A549 (cell line): ENCODE measurements around the gene SFXN1. TPM values are rescaled to one million over a fixed set of nuclear protein-coding genes. Genes with fewer than 3 reads are reported as not detected.

Experiments used
- ATAC-seq, 2 experiments: fragments of 200-7000 bp in 1 of 2; fragments of >200 bp in 1 of 2; cut with Nextera tagmentation in 1 of 2; cut with Tn5 transposase in 1 of 2; 3 replicates each; pipeline versions ENCODE4 v1.8.0 to v1.9.1; 2018 to 2020; ENCODE audit warnings: mild to moderate bottlenecking in 1 of 2, moderate library complexity in 1 of 2
- CTCF ChIA-PET: fragments of 300-600 bp; sonication (Branson Sonifier 250); formaldehyde crosslinking; extraction: SDS; loops from one replicate; lab custom pipeline; 2021; ENCODE audit warnings: antibody characterized with exemption, inconsistent platforms; lab: Yijun Ruan, JAX
- POLR2A ChIA-PET: fragments of 350-600 bp; formaldehyde crosslinking; extraction: SDS; loops from one replicate; lab custom pipeline; 2021; ENCODE audit warnings: antibody characterized with exemption, inconsistent platforms; lab: Yijun Ruan, JAX
- DNase-seq, 2 experiments: peaks; one replicate each; pipeline versions ENCODE4 v3.0.0 to v3.0.0-alpha.2; 2011 to 2016; ENCODE audit warnings: low read depth in 1 of 2, low spot score in 1 of 2
- FAIRE-seq: peaks from 2 replicates; lab custom pipeline; 2011; peaks lifted over from hg19 to GRCh38; lab: Jason Lieb, UNC
- H3K27ac ChIP-seq, 2 experiments: fragments of >200 bp; sonication (Bioruptor Twin); formaldehyde crosslinking; 3 replicates each; pipeline ENCODE4 v1.5.1; 2016 to 2017
- H3K4me1 ChIP-seq: fragments of >200 bp; sonication (Bioruptor Twin); formaldehyde crosslinking; 3 replicates; pipeline ENCODE4 v1.6.1; 2016
- H3K4me2 ChIP-seq: fragments of >200 bp; sonication (Bioruptor Twin); formaldehyde crosslinking; 3 replicates; pipeline ENCODE4 v1.6.1; 2016
- H3K4me3 ChIP-seq: fragments of >200 bp; sonication (Bioruptor Twin); formaldehyde crosslinking; 3 replicates; pipeline ENCODE4 v1.5.1; 2016
- H3K9me3 ChIP-seq: fragments of >200 bp; sonication (Bioruptor Twin); formaldehyde crosslinking; 3 replicates; pipeline ENCODE4 v1.6.1; 2016
- CBX2 ChIP-seq: fragments of 200-600 bp; sonication (generic); IDR thresholded peaks from 2 replicates; pipeline ENCODE4 v1.6.1; 2016; ENCODE audit warnings: low read depth, mild to moderate bottlenecking, borderline replicate concordance
- CEBPB ChIP-seq, 2 experiments: fragments of >200 bp in 1 of 2; sonication (Bioruptor Twin) in 1 of 2; formaldehyde crosslinking in 1 of 2; IDR thresholded peaks; 2 replicates each; pipeline ENCODE4 v1.6.1; 2012 to 2016
- CHD2 ChIP-seq: fragments of 150-350 bp; IDR thresholded peaks from 2 replicates; pipeline ENCODE4 v1.6.1; 2014; ENCODE audit warnings: low read length; ENCODE audit not compliant: partially characterized antibody
- CHD4 ChIP-seq: fragments of 200-600 bp; sonication (generic); IDR thresholded peaks from 2 replicates; pipeline ENCODE4 v1.6.1; 2016; ENCODE audit warnings: antibody characterized with exemption, mild to moderate bottlenecking, borderline replicate concordance
- ESRRA ChIP-seq: fragments of 150-350 bp; IDR thresholded peaks from 2 replicates; pipeline ENCODE4 v1.6.1; 2014; ENCODE audit warnings: mild to moderate bottlenecking, low read length, borderline replicate concordance
- FOXS1 ChIP-seq: fragments of 250-450 bp; sonication (Bioruptor Pico); IDR thresholded peaks from 2 replicates; pipeline ENCODE4 v1.5.0; 2020; ENCODE audit warnings: mild to moderate bottlenecking, moderate library complexity
- GATA3 ChIP-seq: IDR thresholded peaks from 2 replicates; pipeline ENCODE4 v1.6.1; 2012; ENCODE audit warnings: borderline replicate concordance
- HOXA7 ChIP-seq: fragments of 250-450 bp; sonication (Bioruptor Pico); IDR thresholded peaks from 2 replicates; pipeline ENCODE4 v1.5.0; 2020; ENCODE audit warnings: mild to moderate bottlenecking, moderate library complexity
- HOXB13 ChIP-seq: fragments of 250-450 bp; sonication (Bioruptor Pico); IDR thresholded peaks from 2 replicates; pipeline ENCODE4 v1.5.0; 2020; ENCODE audit warnings: low read depth, mild to moderate bottlenecking, moderate library complexity
- HOXB5 ChIP-seq: fragments of 250-450 bp; sonication (Bioruptor Pico); IDR thresholded peaks from 2 replicates; pipeline ENCODE4 v1.5.0; 2020; ENCODE audit warnings: mild to moderate bottlenecking, moderate library complexity
- JUN ChIP-seq, 2 experiments: fragments of >200 bp; sonication (Bioruptor Twin); formaldehyde crosslinking; IDR thresholded peaks; 2 replicates in 1 of 2; 3 replicates in 1 of 2; pipeline ENCODE4 v1.6.1; 2016 to 2017
- KDM1A ChIP-seq: fragments of 200-600 bp; sonication (generic); IDR thresholded peaks from 2 replicates; pipeline ENCODE4 v1.6.1; 2016; ENCODE audit warnings: low read depth, mild to moderate bottlenecking
- MAFK ChIP-seq: fragments of 450-650 bp; IDR thresholded peaks from 2 replicates; pipeline ENCODE4 v1.6.1; 2014; ENCODE audit not compliant: partially characterized antibody
- NR3C1 ChIP-seq: fragments of >200 bp; sonication (Bioruptor Twin); formaldehyde crosslinking; IDR thresholded peaks from 3 replicates; pipeline ENCODE4 v1.6.1; 2017
- POLR2A ChIP-seq: IDR thresholded peaks from 2 replicates; pipeline ENCODE4 v1.6.1; 2012; ENCODE audit warnings: mild to moderate bottlenecking, low read length
- RCOR1 ChIP-seq: fragments of 150-350 bp; IDR thresholded peaks from 2 replicates; pipeline ENCODE4 v1.6.1; 2014; ENCODE audit warnings: antibody characterized with exemption, low read length, low read depth
- TP53 ChIP-seq: fragments of 250-450 bp; sonication (Bioruptor Pico); IDR thresholded peaks from 2 replicates; pipeline ENCODE4 v1.5.0; 2021; ENCODE audit warnings: mild to moderate bottlenecking, moderate library complexity
- ZSCAN20 ChIP-seq: fragments of 250-450 bp; sonication (Bioruptor Pico); IDR thresholded peaks from 2 replicates; pipeline ENCODE4 v1.8.0; 2022; ENCODE audit warnings: mild to moderate bottlenecking, moderate library complexity
- WGBS: methylation state at CpG from one replicate; pipeline ENCODE4 v1.1.6; 2017; ENCODE audit errors: missing lambda C conversion rate; 5-methylcytosine and 5-hydroxymethylcytosine counted together
- polyA plus RNA-seq, 4 experiments: library from polyadenylated mRNA; depleted of rRNA in 3 of 4; stranded (reverse); fragments of >200 nt; fragmentation: RNase III in 1 of 4; extraction: RNeasy Plus Mini Kit Qiagen cat#74134 plus additional on column Dnase treatment in 1 of 4; gene quantifications; 2 replicates in 3 of 4; 3 replicates in 1 of 4; pipeline ENCODE4 v1.2.3, GENCODE V29; 2011 to 2017
- TF ChIP-seq, protein P1 (sequence below): IDR thresholded peaks from 2 replicates; pipeline ENCODE4 v1.6.1; 2012; ENCODE audit warnings: low read depth, borderline replicate concordance
- TF ChIP-seq, protein P2 (sequence below): fragments of 150-350 bp; IDR thresholded peaks from 2 replicates; pipeline ENCODE4 v1.6.1; 2014; ENCODE audit warnings: low read depth, mild to moderate bottlenecking, low read length
- TF ChIP-seq, protein P3 (sequence below): fragments of 200-600 bp; sonication (generic); IDR thresholded peaks from 2 replicates; pipeline ENCODE4 v1.6.1; 2016; ENCODE audit warnings: antibody characterized with exemption, mild to moderate bottlenecking, moderate library complexity
- TF ChIP-seq, protein P4 (sequence below): IDR thresholded peaks from 2 replicates; pipeline ENCODE4 v1.6.1; 2012
- TF ChIP-seq, protein P5 (sequence below): fragments of 250-450 bp; sonication (Bioruptor Pico); IDR thresholded peaks from 2 replicates; pipeline ENCODE4 v1.5.0; 2020; ENCODE audit warnings: low read depth, mild to moderate bottlenecking, moderate library complexity

The SFXN1 gene
- polyA plus RNA-seq, 2 of the 4 experiments (the other 2 are of a cell fraction), result 79.6 to 190 TPM

DNA sequence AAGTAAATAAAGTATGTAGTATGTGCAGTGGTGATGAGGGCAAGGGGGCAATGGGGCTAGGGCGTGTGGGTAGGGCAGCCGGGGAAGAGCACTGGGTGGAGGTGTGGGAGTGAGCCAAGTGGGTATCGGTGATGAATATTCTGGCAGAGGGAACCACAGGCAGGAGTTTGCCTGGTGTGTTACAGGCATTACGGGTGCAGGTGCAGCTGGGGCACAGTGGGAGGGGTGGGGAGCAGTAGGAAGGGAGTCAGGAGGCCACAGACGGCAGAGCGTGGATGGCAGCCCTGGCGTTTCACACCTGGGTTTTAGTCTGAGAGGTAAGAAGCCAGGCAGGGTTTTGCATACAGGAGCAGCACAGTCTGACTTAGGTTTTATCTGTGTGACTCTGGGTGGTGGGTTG lies 35.4 kb downstream of the SFXN1 start:
- FAIRE-seq, result no peak
- Histone ChIP-seq H3K4me3 (no peak overlapping the region), H3K9me3 (no peaks in the 10 kb centered on the region), H3K4me1 (peaks cover 4% of the 10 kb centered on the region; the same call in 2 of the 3 replicates), H3K27ac (no peak overlapping the region), H3K4me2 (no peak overlapping the region)
- ChIA-PET CTCF (interaction anchor here (0.6 kb wide), 1 partner anchor 190 kb away, joined by 3 read pairs; no protein-coding TSS in a partner anchor), POLR2A (no interaction called here)
- no peak for DNase-seq
- TF ChIP-seq, protein P1, sequence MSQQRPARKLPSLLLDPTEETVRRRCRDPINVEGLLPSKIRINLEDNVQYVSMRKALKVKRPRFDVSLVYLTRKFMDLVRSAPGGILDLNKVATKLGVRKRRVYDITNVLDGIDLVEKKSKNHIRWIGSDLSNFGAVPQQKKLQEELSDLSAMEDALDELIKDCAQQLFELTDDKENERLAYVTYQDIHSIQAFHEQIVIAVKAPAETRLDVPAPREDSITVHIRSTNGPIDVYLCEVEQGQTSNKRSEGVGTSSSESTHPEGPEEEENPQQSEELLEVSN, result no peak
- TF ChIP-seq CHD2 (no peak), GATA3 (no peak), MAFK (no peak), RCOR1 (no peak), TP53 (CRISPR knock-in tag) (no peak), HOXB13 (CRISPR knock-in tag) (no peak), NR3C1 (no peak), HOXB5 (CRISPR knock-in tag) (no peak), JUN (IDR thresholded peaks at IDR 0.05) (no peak), ZSCAN20 (CRISPR knock-in tag) (no peak)
- TF ChIP-seq, protein P2, sequence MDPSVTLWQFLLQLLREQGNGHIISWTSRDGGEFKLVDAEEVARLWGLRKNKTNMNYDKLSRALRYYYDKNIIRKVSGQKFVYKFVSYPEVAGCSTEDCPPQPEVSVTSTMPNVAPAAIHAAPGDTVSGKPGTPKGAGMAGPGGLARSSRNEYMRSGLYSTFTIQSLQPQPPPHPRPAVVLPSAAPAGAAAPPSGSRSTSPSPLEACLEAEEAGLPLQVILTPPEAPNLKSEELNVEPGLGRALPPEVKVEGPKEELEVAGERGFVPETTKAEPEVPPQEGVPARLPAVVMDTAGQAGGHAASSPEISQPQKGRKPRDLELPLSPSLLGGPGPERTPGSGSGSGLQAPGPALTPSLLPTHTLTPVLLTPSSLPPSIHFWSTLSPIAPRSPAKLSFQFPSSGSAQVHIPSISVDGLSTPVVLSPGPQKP, result no peak
- no peak for ATAC-seq
- WGBS, result 92% methylated on average over 7 of the region's 7 CpGs

DNA sequence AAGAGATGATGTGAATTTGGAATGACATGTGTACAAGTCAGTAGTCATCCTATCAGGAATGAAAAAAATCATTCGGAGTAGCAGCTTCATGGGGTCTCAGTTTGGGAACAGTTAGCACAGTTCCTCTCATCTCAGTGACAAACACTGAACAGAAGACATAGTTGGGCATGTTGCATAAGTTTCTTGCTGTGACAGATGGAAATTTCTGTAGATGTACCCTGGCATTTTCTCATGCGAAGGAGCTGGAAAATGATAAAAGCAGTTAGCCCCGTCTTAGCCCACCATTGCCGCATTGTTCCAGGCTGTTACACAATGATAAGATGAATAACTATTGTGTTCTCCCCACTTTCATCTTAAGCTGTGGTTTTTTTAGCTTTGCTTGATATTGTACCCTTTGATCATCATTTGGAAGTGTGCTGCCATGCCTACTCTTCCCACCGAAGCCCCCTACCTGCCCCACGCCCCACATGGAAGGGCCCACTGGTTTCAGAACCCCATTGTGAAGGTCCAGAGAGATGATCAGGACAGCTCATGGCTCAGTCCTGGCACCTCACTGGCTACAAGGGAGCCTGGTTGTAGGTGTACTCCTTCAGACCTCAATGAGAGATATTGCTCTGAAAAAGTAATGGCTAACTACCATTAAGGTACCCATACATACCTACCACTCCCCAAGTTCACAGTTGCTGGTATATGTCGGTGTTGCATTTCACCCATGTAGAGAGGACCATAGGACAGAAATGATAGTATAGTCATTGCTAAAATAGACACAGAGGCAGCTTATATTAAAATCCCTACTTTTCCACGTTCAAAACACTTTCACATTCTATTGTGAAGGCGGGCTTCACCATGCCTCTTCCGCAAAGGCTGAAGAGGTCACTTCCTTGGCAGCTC lies 38.8 kb downstream of the SFXN1 start:
- FAIRE-seq, result no peak

More for the DNA sequence above, 38.8 kb downstream of the SFXN1 start:
- ChIA-PET CTCF (interaction anchor here (0.6 to 3.1 kb wide), 8 partner anchors 9 to 607 kb away, joined by 3 to 11 read pairs (median 5); no protein-coding TSS in a partner anchor), POLR2A (no interaction called here)
- no peak overlapping the region for H3K4me2 ChIP-seq
- H3K4me1 ChIP-seq, result no peaks in the 10 kb centered on the region
- no peak overlapping the region for H3K27ac ChIP-seq
- DNase-seq, result no peak
- WGBS, result 92% methylated on average over 10 of the region's 10 CpGs
- no peak for ATAC-seq
- no peaks in the 10 kb centered on the region for H3K9me3 ChIP-seq
- H3K4me3 ChIP-seq, result no peak overlapping the region
- TF ChIP-seq, protein P3, sequence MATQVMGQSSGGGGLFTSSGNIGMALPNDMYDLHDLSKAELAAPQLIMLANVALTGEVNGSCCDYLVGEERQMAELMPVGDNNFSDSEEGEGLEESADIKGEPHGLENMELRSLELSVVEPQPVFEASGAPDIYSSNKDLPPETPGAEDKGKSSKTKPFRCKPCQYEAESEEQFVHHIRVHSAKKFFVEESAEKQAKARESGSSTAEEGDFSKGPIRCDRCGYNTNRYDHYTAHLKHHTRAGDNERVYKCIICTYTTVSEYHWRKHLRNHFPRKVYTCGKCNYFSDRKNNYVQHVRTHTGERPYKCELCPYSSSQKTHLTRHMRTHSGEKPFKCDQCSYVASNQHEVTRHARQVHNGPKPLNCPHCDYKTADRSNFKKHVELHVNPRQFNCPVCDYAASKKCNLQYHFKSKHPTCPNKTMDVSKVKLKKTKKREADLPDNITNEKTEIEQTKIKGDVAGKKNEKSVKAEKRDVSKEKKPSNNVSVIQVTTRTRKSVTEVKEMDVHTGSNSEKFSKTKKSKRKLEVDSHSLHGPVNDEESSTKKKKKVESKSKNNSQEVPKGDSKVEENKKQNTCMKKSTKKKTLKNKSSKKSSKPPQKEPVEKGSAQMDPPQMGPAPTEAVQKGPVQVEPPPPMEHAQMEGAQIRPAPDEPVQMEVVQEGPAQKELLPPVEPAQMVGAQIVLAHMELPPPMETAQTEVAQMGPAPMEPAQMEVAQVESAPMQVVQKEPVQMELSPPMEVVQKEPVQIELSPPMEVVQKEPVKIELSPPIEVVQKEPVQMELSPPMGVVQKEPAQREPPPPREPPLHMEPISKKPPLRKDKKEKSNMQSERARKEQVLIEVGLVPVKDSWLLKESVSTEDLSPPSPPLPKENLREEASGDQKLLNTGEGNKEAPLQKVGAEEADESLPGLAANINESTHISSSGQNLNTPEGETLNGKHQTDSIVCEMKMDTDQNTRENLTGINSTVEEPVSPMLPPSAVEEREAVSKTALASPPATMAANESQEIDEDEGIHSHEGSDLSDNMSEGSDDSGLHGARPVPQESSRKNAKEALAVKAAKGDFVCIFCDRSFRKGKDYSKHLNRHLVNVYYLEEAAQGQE, result no peak
- TF ChIP-seq CEBPB (IDR thresholded peaks at IDR 0.05) (no peak), CHD4 (no peak), CHD2 (no peak), POLR2A (no peak), ZSCAN20 (CRISPR knock-in tag) (no peak), HOXA7 (CRISPR knock-in tag) (no peak), FOXS1 (CRISPR knock-in tag) (no peak), KDM1A (no peak), CBX2 (no peak), ESRRA (no peak)
- TF ChIP-seq, protein P4, sequence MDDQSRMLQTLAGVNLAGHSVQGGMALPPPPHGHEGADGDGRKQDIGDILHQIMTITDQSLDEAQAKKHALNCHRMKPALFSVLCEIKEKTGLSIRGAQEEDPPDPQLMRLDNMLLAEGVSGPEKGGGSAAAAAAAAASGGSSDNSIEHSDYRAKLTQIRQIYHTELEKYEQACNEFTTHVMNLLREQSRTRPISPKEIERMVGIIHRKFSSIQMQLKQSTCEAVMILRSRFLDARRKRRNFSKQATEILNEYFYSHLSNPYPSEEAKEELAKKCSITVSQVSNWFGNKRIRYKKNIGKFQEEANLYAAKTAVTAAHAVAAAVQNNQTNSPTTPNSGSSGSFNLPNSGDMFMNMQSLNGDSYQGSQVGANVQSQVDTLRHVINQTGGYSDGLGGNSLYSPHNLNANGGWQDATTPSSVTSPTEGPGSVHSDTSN, result no peak
- TF ChIP-seq, protein P1, result no peak
- TF ChIP-seq, protein P5, sequence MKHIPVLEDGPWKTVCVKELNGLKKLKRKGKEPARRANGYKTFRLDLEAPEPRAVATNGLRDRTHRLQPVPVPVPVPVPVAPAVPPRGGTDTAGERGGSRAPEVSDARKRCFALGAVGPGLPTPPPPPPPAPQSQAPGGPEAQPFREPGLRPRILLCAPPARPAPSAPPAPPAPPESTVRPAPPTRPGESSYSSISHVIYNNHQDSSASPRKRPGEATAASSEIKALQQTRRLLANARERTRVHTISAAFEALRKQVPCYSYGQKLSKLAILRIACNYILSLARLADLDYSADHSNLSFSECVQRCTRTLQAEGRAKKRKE (CRISPR knock-in tag), result no peak
